ENCODE data around the gene KLHL6. TPM values are rescaled to one million over a fixed set of nuclear protein-coding genes. Genes with fewer than 3 reads are reported as not detected.

The KLHL6 gene
- total RNA-seq, 2 experiments from 2014 or later: 27.4 to 27.8 TPM

GRCh38 chr3:183563536-183563874 lies 8.0 kb upstream of the KLHL6 start:
- no peaks in the 10 kb centered on the region for H3K9me3 Mint-ChIP-seq (ENCODE audit: insufficient read depth)
- no peak overlapping the region for H3K4me3 Mint-ChIP-seq
- peaks cover 9% of the 10 kb centered on the region for H3K4me1 Mint-ChIP-seq (ENCODE audit: low read depth)
- peaks cover 2% of the 10 kb centered on the region for H3K27me3 Mint-ChIP-seq (ENCODE audit: low read depth)
- POLR2A ChIA-PET: no interaction called here
- CTCF ChIA-PET: no interaction called here
- DNase-seq: no peak
- ATAC-seq: no peak
- H3K36me3 Mint-ChIP-seq (ENCODE audit: low read depth): no peaks in the 10 kb centered on the region
- no peak overlapping the region for H3K27ac Mint-ChIP-seq

- peak; percentile 49 for DNase-seq
- Mint-ChIP-seq H3K36me3 (ENCODE audit: low read depth) (no peaks in the 10 kb centered on the region), H3K4me3 (no peak overlapping the region), H3K9me3 (ENCODE audit: insufficient read depth) (no peaks in the 10 kb centered on the region), H3K27me3 (ENCODE audit: low read depth) (no peaks in the 10 kb centered on the region), H3K4me1 (ENCODE audit: low read depth) (peaks cover 21% of the 10 kb centered on the region), H3K27ac (no peak overlapping the region)
- ChIA-PET POLR2A (no interaction called here), CTCF (interaction anchor here (0.7 to 2.3 kb wide), 23 partner anchors 9 to 438 kb away, joined by 3 to 15 read pairs (median 4); no protein-coding TSS in a partner anchor)
- ATAC-seq: no peak
Observed at GRCh38 chr3:183560607-183561006, 5.1 kb upstream of the KLHL6 start.

GRCh38 chr3:183558495-183558894 lies 3.0 kb upstream of the KLHL6 start:
- Mint-ChIP-seq H3K36me3 (ENCODE audit: low read depth) (peaks cover 11% of the 10 kb centered on the region), H3K4me3 (no peak overlapping the region), H3K27me3 (ENCODE audit: low read depth) (no peaks in the 10 kb centered on the region), H3K4me1 (ENCODE audit: low read depth) (peaks cover 24% of the 10 kb centered on the region), H3K9me3 (ENCODE audit: insufficient read depth) (no peaks in the 10 kb centered on the region), H3K27ac (no peak overlapping the region)
- no peak for ATAC-seq
- DNase-seq: no peak
- CTCF ChIA-PET: interaction anchor here (0.8 kb wide), 1 partner anchor 88 kb away, joined by 3 read pairs; no protein-coding TSS in a partner anchor
- POLR2A ChIA-PET: no interaction called here

- ChIA-PET CTCF (no interaction called here), POLR2A (no interaction called here)
- Mint-ChIP-seq H3K4me3 (peak overlapping the region; percentile 91), H3K27ac (peak overlapping the region; percentile 94), H3K27me3 (ENCODE audit: low read depth) (no peaks in the 10 kb centered on the region), H3K36me3 (ENCODE audit: low read depth) (peaks cover 18% of the 10 kb centered on the region), H3K9me3 (ENCODE audit: insufficient read depth) (no peaks in the 10 kb centered on the region), H3K4me1 (ENCODE audit: low read depth) (peaks cover 37% of the 10 kb centered on the region)
- ATAC-seq (no peak), DNase-seq (no peak)
Observed at GRCh38 chr3:183556722-183557121, 1.2 kb upstream of the KLHL6 start.

GRCh38 chr3:183554377-183554776 lies 1.1 kb downstream of the KLHL6 start:
- Mint-ChIP-seq H3K27ac (peak overlapping the region; percentile 77), H3K4me1 (ENCODE audit: low read depth) (peaks cover 52% of the 10 kb centered on the region), H3K9me3 (ENCODE audit: insufficient read depth) (no peaks in the 10 kb centered on the region), H3K4me3 (peak overlapping the region; percentile 91), H3K27me3 (ENCODE audit: low read depth) (no peaks in the 10 kb centered on the region), H3K36me3 (ENCODE audit: low read depth) (peaks cover 30% of the 10 kb centered on the region)
- ChIA-PET POLR2A (interaction anchor here (0.7 to 1.5 kb wide), 2 partner anchors 27 to 136 kb away, joined by 3 to 6 read pairs; no protein-coding TSS in a partner anchor), CTCF (interaction anchor here (1.6 kb wide), 1 partner anchor 213 kb away, joined by 6 read pairs; no protein-coding TSS in a partner anchor)
- peak; percentile 56 for ATAC-seq
- DNase-seq: peak; percentile 40

- Mint-ChIP-seq H3K36me3 (ENCODE audit: low read depth) (peaks cover 32% of the 10 kb centered on the region), H3K27me3 (ENCODE audit: low read depth) (no peaks in the 10 kb centered on the region), H3K27ac (peak overlapping the region; percentile 77), H3K4me3 (peak overlapping the region; percentile 91), H3K4me1 (ENCODE audit: low read depth) (peaks cover 56% of the 10 kb centered on the region), H3K9me3 (ENCODE audit: insufficient read depth) (no peaks in the 10 kb centered on the region)
- CTCF ChIA-PET: interaction anchor here (0.9 to 2.9 kb wide), 7 partner anchors 9 to 322 kb away, joined by 3 to 19 read pairs (median 4); no protein-coding TSS in a partner anchor
- DNase-seq: no peak
- POLR2A ChIA-PET: interaction anchor here (0.5 to 1.5 kb wide), 5 partner anchors 12 to 462 kb away, joined by 3 to 6 read pairs (median 3); no protein-coding TSS in a partner anchor
- ATAC-seq: peak; percentile 5
Observed at GRCh38 chr3:183553334-183554026, 2.0 kb downstream of the KLHL6 start.

- Mint-ChIP-seq H3K36me3 (ENCODE audit: low read depth) (peaks cover 43% of the 10 kb centered on the region), H3K4me1 (ENCODE audit: low read depth) (peaks cover 62% of the 10 kb centered on the region), H3K9me3 (ENCODE audit: insufficient read depth) (no peaks in the 10 kb centered on the region), H3K27ac (no peak overlapping the region), H3K27me3 (ENCODE audit: low read depth) (no peaks in the 10 kb centered on the region), H3K4me3 (peak overlapping the region; percentile 13)
- POLR2A ChIA-PET: interaction anchor here (1.3 to 1.5 kb wide), 2 partner anchors 10 to 85 kb away, joined by 3 read pairs; no protein-coding TSS in a partner anchor
- CTCF ChIA-PET: interaction anchor here (1.1 to 2.9 kb wide), 6 partner anchors 8 to 367 kb away, joined by 3 to 19 read pairs (median 4); no protein-coding TSS in a partner anchor
- DNase-seq: no peak
- ATAC-seq: no peak
Observed at GRCh38 chr3:183551930-183552329, 3.6 kb downstream of the KLHL6 start.

- POLR2A ChIA-PET: no interaction called here
- DNase-seq: no peak
- Mint-ChIP-seq H3K27me3 (ENCODE audit: low read depth) (no peaks in the 10 kb centered on the region), H3K4me1 (ENCODE audit: low read depth) (peaks cover 41% of the 10 kb centered on the region), H3K4me3 (no peak overlapping the region), H3K27ac (no peak overlapping the region), H3K36me3 (ENCODE audit: low read depth) (peaks cover 40% of the 10 kb centered on the region), H3K9me3 (ENCODE audit: insufficient read depth) (no peaks in the 10 kb centered on the region)
- no peak for ATAC-seq
- CTCF ChIA-PET: interaction anchor here (1.9 kb wide), 1 partner anchor 33 kb away, joined by 4 read pairs; no protein-coding TSS in a partner anchor
Observed at GRCh38 chr3:183548262-183548769, 7.2 kb downstream of the KLHL6 start.

GRCh38 chr3:183546625-183547024 lies 8.9 kb downstream of the KLHL6 start:
- no peak for ATAC-seq
- no peak for DNase-seq
- Mint-ChIP-seq H3K36me3 (ENCODE audit: low read depth) (peaks cover 33% of the 10 kb centered on the region), H3K4me1 (ENCODE audit: low read depth) (peaks cover 46% of the 10 kb centered on the region), H3K27me3 (ENCODE audit: low read depth) (no peaks in the 10 kb centered on the region), H3K4me3 (no peak overlapping the region), H3K9me3 (ENCODE audit: insufficient read depth) (no peaks in the 10 kb centered on the region), H3K27ac (no peak overlapping the region)
- ChIA-PET POLR2A (no interaction called here), CTCF (no interaction called here)

- ChIA-PET POLR2A (no interaction called here), CTCF (interaction anchor here (1.4 kb wide), 1 partner anchor 29 kb away, joined by 3 read pairs; no protein-coding TSS in a partner anchor)
- no peak overlapping the region for H3K27ac Mint-ChIP-seq
- H3K4me1 Mint-ChIP-seq (ENCODE audit: low read depth): peaks cover 49% of the 10 kb centered on the region
- peaks cover 28% of the 10 kb centered on the region for H3K36me3 Mint-ChIP-seq (ENCODE audit: low read depth)
- no peaks in the 10 kb centered on the region for H3K9me3 Mint-ChIP-seq (ENCODE audit: insufficient read depth)
- ATAC-seq (no peak), DNase-seq (no peak)
- H3K4me3 Mint-ChIP-seq: no peak overlapping the region
- H3K27me3 Mint-ChIP-seq (ENCODE audit: low read depth): no peaks in the 10 kb centered on the region
Observed at GRCh38 chr3:183545708-183546107, 9.8 kb downstream of the KLHL6 start.

- Mint-ChIP-seq H3K27me3 (ENCODE audit: low read depth) (no peaks in the 10 kb centered on the region), H3K27ac (peak overlapping the region; percentile 80), H3K4me3 (peak overlapping the region; percentile 37), H3K4me1 (ENCODE audit: low read depth) (peaks cover 57% of the 10 kb centered on the region), H3K9me3 (ENCODE audit: insufficient read depth) (no peaks in the 10 kb centered on the region), H3K36me3 (ENCODE audit: low read depth) (peaks cover 23% of the 10 kb centered on the region)
- ATAC-seq (no peak), DNase-seq (no peak)
- POLR2A ChIA-PET: interaction anchor here (0.7 to 1.1 kb wide), 2 partner anchors 10 to 13 kb away, joined by 3 read pairs; partner anchors contain the start of gene KLHL6
- CTCF ChIA-PET: interaction anchor here (0.9 to 3.3 kb wide), 7 partner anchors 10 to 167 kb away, joined by 3 to 19 read pairs (median 4); no protein-coding TSS in a partner anchor
Observed at GRCh38 chr3:183542355-183542754, 13.2 kb downstream of the KLHL6 start.

- ChIA-PET POLR2A (interaction anchor here (0.5 to 1.5 kb wide), 6 partner anchors 9 to 14 kb away, joined by 3 to 5 read pairs (median 3); partner anchors contain the start of gene KLHL6), CTCF (interaction anchor here (0.8 to 3.3 kb wide), 9 partner anchors 11 to 168 kb away, joined by 3 to 19 read pairs (median 4); no protein-coding TSS in a partner anchor)
- H3K27ac Mint-ChIP-seq: peak overlapping the region; percentile 80
- peak overlapping the region; percentile 37 for H3K4me3 Mint-ChIP-seq
- ATAC-seq (peak; percentile 79), DNase-seq (no peak)
- peaks cover 64% of the 10 kb centered on the region for H3K4me1 Mint-ChIP-seq (ENCODE audit: low read depth)
- H3K27me3 Mint-ChIP-seq (ENCODE audit: low read depth): no peaks in the 10 kb centered on the region
- H3K9me3 Mint-ChIP-seq (ENCODE audit: insufficient read depth): no peaks in the 10 kb centered on the region
- peaks cover 21% of the 10 kb centered on the region for H3K36me3 Mint-ChIP-seq (ENCODE audit: low read depth)
Observed at GRCh38 chr3:183541738-183542137, 13.8 kb downstream of the KLHL6 start.
